Fibroblast of lung (primary cell): Measurements from ENCODE around the gene PTX4.

Experiments
- EZH2 ChIP-seq: IDR thresholded peaks from 2 replicates; pipeline ENCODE4 v1.5.1; 2012; ENCODE audit warnings: low read length, control low read depth, mild to moderate bottlenecking; ENCODE audit errors: missing control alignments
- TF ChIP-seq, protein P1 (sequence below), 2 donors: IDR thresholded peaks in 1 of 2; conservative IDR thresholded peaks in 1 of 2; 1 replicate in 1 of 2; 2 replicates in 1 of 2; pipeline ENCODE4 v1.5.1; 2011 to 2012; ENCODE audit warnings: low read length in 2 of 2, control low read depth in 1 of 2, inconsistent platforms in 1 of 2, low read depth in 1 of 2, mild to moderate bottlenecking in 1 of 2

DNA sequence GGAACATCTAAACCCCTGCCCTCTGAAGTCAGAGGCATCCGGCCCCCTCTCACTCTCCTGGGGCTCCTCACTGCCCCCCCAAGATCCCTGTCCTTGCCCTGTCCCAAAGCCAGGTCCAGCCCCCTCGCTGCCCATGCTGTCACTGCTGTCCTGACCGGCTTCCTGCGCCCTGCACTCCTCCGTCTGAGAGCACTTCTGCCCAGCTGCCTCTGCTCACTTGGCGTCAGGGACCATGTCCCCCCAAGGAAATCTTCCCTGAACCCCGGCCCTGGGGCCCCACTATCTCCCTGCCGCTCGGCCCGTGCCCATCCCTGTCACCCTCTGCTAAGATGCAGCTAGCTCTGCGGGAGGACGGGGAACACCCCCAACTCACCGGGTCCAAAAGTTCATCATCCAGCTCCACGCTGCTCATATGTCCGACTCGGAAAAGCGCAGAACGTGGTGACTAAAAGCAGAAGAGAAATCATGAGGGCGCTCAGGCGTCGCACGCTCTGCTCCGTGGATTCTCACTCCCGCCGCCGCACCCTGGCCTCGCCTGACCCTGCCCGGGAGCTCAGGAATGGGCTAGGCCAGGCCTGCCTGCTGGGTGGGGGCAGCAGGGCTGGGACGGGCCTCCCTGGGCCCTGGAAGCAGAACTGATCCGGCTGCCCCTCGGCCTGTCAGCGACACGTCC, 23.7 kb downstream of the PTX4 start:
- TF ChIP-seq, protein P1, sequence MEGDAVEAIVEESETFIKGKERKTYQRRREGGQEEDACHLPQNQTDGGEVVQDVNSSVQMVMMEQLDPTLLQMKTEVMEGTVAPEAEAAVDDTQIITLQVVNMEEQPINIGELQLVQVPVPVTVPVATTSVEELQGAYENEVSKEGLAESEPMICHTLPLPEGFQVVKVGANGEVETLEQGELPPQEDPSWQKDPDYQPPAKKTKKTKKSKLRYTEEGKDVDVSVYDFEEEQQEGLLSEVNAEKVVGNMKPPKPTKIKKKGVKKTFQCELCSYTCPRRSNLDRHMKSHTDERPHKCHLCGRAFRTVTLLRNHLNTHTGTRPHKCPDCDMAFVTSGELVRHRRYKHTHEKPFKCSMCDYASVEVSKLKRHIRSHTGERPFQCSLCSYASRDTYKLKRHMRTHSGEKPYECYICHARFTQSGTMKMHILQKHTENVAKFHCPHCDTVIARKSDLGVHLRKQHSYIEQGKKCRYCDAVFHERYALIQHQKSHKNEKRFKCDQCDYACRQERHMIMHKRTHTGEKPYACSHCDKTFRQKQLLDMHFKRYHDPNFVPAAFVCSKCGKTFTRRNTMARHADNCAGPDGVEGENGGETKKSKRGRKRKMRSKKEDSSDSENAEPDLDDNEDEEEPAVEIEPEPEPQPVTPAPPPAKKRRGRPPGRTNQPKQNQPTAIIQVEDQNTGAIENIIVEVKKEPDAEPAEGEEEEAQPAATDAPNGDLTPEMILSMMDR (conservative IDR thresholded peaks at IDR 0.05 in 1 of 2, IDR thresholded peaks at IDR 0.05 in 1 of 2; ENCODE audit: low read depth in 1 of 2, low read length in 2 of 2) = no peak
- no peak for TF ChIP-seq EZH2
